NCI-H446 treated with DMSO at 0.1 percent for 48 hours (cell line): ENCODE data around the gene NKAIN2.
"Not testable (repeated sequence)": the region's sequence is repeated elsewhere in the genome, so short reads cannot be mapped to it uniquely, and the experiment has no call there.

Source experiments
- DNase-seq: peaks from one replicate; lab custom pipeline; 2025; lab: John Stamatoyannopoulos, UW

NKAIN2 gene

DNA sequence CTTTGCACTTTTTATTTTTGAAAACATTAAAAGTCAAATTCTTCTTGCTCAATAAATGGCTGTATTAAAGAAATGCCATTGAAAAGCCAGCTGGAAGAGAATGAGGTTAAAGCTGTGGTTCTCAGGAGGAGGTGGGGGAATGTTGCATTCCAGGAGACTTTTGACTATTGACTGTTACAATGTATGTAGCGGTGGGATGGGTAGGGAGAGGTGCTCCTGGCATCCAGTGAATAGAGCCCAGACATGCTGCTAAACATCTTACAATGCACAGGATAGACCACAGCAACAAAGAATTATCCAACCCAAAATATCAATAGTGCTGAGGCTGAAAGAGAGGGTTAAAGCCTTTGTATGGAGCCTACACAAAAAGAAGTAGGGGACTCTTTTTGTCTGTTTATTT lies 295.9 kb downstream of the NKAIN2 start:
- no peak for DNase-seq

- no peak for DNase-seq
These were observed 306.8 kb downstream of the NKAIN2 start for GRCh38 chr6:124110514-124110913.

GRCh38 chr6:124119596-124119995 lies 315.9 kb downstream of the NKAIN2 start:
- no peak for DNase-seq

GRCh38 chr6:124123617-124124209 lies 320.0 kb downstream of the NKAIN2 start:
- DNase-seq, result no peak

DNA sequence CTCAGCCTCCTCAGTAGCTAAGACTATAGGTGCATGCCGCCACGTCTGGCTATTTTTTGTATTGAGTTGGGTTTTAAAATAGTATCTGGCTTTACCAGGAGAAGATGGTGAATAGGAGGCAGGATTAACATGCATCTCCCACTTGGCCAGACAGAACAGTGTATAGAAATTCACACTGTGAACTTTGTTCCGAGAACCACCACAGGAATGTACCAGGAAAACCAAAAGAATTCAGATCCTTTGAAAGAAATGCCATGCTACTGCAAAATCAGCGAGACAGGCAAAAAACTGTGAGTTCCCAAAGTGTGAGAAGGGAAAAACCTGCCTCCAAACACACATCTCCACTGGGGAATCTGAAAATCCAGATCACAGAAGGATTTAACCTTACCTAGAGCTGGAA lies 327.6 kb downstream of the NKAIN2 start:
- no peak for DNase-seq

GRCh38 chr6:124131779-124132178 lies 328.1 kb downstream of the NKAIN2 start:
- DNase-seq, result no peak

DNA sequence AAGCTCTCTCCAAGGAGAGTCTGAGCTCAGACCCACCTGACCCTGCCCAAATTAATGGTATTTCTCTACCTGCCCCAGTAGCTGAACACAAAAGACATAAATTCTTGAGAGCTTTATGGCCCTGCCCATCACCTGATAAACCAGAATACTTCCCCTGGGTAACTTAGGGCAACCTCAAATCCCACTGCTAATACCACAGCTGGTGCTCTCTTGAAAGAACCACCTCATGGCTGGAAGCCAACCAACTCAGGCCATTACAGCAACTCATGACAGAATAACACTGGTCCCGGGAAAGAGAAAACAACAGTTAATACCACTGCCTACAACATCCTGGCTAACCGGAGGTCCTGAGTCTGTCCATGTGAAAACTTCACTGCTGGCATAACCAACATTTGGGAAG lies 328.6 kb downstream of the NKAIN2 start:
- no peak for DNase-seq

- no peak for DNase-seq
These were observed 339.2 kb downstream of the NKAIN2 start for GRCh38 chr6:124142852-124143251.

DNA sequence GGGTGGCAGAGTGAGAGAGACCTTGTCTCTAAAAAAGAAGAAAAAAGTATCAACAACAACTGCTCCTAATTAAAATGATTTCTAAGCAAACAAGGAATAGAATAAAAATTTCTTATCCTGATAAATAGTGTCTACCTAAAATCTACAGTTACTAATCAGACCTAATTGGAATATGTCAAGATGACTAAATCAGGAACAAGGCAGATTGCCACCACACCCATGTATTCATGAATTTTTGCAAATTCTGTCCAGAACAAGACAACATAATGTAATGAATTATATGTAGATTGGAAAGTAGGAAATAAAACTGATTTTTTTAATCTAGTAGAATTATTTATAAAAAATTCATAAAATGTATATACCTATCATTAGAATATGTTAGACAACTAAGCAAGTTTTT lies 339.8 kb downstream of the NKAIN2 start:
- DNase-seq, result no peak

DNA sequence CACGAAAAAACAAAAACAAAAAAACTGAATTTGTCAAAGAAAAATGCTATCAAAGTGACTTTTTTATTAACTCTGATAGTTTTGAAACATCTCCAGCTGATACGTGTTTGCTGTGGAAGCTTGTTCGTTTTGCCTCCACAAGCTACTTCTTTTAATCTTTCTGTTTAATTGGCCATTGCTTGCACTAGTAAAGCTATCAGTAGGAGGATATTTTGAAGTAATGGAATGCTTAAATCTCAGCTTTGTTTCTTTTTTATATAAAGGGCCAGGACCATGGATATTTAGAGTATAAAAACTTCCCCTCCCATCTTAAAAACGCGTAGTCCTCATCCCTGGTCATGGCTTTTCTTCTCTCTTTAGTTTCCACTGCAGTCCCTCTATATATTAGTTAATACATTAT lies 344.0 kb downstream of the NKAIN2 start:
- DNase-seq, result no peak

DNA sequence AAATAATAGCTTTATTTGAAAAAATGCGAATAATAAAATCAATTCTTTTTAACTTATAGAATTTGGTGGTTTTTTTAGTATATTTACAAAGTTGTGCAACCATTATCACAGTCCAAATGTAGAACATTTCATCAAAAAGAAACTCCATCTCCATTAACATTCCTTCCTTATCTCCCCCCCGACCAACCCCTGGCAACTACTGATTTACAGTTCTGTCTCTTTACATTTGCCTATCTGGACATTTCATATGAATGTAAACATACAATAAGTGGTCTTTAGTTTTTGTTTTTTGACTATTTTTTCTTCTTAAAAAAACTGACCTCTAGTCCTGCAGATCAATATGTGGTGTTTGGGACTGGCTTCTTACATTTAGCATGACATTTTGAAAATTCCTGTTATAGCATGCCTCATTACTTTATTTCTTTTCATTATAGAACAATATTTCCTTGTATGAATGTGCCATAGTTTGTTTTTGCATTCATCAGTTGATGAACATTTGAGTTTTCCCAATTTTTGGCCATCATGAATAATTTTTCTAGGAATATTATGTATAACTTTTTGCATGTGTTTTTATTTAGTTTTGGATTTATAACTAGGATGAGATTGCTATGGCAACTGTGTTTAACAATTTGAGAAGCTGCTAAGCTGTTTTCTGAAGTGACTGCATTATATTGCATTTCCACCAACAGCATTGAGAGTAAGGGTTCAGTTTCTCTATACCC lies 344.7 kb downstream of the NKAIN2 start:
- DNase-seq, result no peak

- no peak for DNase-seq
These were observed 346.0 kb downstream of the NKAIN2 start for GRCh38 chr6:124149646-124150045.

GRCh38 chr6:124158024-124158423 lies 354.4 kb downstream of the NKAIN2 start:
- no peak for DNase-seq

- DNase-seq, result no peak
These were observed 360.0 kb downstream of the NKAIN2 start for GRCh38 chr6:124163676-124164075.

DNA sequence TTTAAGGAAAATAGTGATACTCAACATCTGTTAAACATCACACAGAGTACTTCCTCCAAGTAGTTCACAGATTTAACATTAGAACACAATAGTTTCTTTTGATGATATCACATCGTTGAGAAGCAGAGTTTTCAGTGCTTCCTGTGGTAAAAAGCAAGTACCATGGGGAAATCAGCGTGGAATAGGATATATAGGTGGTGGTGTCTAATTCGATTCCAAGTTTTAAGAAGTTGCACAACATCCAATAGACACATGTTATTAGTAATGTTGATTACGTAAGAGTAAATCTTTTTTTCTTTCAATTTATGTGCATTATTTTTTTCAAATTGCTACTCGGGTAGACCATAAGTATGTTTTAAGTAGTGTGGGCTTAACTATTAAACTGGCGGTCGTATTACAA lies 360.7 kb downstream of the NKAIN2 start:
- no peak for DNase-seq

DNA sequence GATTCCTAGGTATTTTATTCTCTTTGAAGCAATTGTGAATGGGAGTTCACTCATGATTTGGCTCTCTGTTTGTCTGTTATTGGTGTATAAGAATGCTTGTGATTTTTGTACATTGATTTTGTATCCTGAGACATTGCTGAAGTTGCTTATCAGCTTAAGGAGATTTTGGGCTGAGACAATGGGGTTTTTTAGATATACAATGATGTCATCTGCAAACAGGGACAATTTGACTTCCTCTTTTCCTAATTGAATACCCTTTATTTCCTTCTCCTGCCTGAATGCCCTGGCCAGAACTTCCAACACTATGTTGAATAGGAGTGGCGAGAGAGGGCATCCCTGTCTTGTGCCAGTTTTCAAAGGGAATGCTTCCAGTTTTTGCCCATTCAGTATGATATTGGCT lies 363.6 kb downstream of the NKAIN2 start:
- not testable (repeated sequence) for DNase-seq

- no peak for DNase-seq
These were observed 386.6 kb downstream of the NKAIN2 start for GRCh38 chr6:124190256-124190655.

DNA sequence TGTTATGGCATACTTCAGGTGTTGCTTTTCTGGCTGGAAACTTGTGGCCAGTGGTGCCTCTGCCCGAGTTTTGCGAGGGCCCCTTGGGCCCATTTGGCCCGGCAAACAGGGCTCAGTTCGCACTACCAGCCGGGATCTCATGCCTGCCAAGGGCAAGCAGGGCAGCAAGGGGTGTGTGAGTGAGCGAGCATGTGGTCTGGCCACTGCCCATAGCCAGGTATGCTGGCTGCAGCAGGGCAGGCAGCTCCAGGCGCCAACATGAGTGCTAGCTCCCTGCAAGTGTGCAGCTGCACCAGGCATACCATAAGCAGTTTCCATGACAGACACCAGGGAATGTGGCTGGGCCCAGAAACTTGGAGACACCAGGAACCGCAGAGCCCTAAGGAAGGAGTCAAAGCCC lies 389.5 kb downstream of the NKAIN2 start:
- no peak for DNase-seq

DNA sequence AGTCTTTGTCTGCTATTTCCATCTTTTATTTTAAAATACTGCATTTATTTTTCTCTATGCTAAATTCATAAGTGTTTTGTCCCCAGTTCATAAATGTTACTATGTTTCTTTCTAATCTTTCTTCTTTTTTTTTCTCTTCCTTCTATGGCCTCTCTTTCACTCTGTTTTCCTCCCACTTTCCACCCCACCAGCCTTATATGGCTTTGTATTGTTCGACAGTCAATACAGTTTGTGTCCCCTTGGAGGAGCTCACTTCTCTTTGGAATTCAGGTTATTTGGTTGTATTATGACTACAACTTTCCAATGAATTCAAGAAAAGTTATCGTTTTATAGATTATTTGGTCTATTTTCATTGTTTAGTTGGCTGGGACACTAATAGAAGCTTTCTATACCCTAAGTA lies 393.5 kb downstream of the NKAIN2 start:
- no peak for DNase-seq

DNA sequence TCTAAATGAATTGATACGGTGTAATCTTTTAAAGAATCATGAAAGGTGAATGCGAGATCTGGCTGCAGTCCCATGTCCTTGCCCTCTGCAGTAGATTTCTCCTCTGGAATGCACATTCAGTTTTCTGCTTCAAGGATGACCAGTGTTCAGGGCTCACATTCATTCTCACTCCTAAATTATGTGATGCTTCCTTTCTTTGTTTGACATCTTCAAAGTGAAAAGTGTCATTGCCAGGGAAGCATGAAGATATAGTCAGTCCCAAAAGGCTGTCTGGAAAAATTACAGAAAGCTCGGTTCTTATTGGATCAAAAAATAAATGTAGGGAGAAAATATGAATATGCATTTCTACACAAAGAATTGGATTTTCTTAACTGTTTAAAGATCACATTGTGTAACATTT lies 395.6 kb downstream of the NKAIN2 start:
- no peak for DNase-seq

- DNase-seq, result no peak
These were observed 397.0 kb downstream of the NKAIN2 start for GRCh38 chr6:124200661-124201060.

GRCh38 chr6:124203101-124203811 lies 399.6 kb downstream of the NKAIN2 start:
- no peak for DNase-seq

DNA sequence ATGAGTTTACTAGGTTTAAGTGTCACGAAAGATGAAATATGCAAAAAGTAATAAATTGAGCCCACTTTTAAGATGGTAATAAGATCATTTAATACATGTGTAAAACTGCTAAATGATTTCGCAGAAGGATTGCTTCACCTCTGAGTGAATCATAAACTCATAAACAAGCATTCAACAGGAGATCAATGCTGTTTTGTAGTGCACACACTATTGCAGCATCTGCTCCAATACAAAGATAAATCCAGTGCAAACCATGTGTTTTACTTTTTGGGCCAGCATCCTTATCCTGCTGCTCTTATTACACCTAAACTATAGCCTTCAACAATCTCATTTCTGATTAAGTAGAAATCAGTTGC lies 400.1 kb downstream of the NKAIN2 start:
- no peak for DNase-seq

GRCh38 chr6:124205921-124206320 lies 402.3 kb downstream of the NKAIN2 start:
- DNase-seq, result no peak
